Thymus (tissue), 11 donors: Measurements from ENCODE around the gene LILRB5. TPM values are rescaled to one million over a fixed set of nuclear protein-coding genes. Genes with fewer than 3 reads are reported as not detected.
"Not testable (repeated sequence)": the region's sequence is repeated elsewhere in the genome, so short reads cannot be mapped to it uniquely, and the experiment has no call there.

Source experiments
- DNase-seq, 9 donors: peaks; one replicate each; pipeline ENCODE4 v3.0.0-alpha.2; 2013; ENCODE audit warnings: low spot score in 9 of 9, low read depth in 6 of 9, missing footprints in 1 of 9
- H3K27ac ChIP-seq, 2 donors: one replicate each; pipeline ENCODE4 v1.5.1; 2013; ENCODE audit warnings: control low read depth in 1 of 2, low read depth in 1 of 2, low read length in 1 of 2, mild to moderate bottlenecking in 1 of 2, moderate library complexity in 1 of 2
- H3K27me3 ChIP-seq, 2 donors: one replicate each; pipeline ENCODE4 v1.5.1; 2013; ENCODE audit warnings: low read length in 1 of 2; ENCODE audit not compliant: control insufficient read depth in 2 of 2, insufficient read depth in 1 of 2
- H3K36me3 ChIP-seq, 2 donors: one replicate each; pipeline ENCODE4 v1.5.1; 2013; ENCODE audit warnings: low read length in 1 of 2, mild to moderate bottlenecking in 1 of 2, moderate library complexity in 1 of 2; ENCODE audit not compliant: control insufficient read depth in 2 of 2, insufficient read depth in 2 of 2
- H3K4me1 ChIP-seq, 2 donors: one replicate each; pipeline ENCODE4 v1.5.1; 2013; ENCODE audit warnings: low read length in 2 of 2; ENCODE audit not compliant: control insufficient read depth in 2 of 2, insufficient read depth in 2 of 2
- H3K4me3 ChIP-seq, 2 donors: one replicate each; pipeline ENCODE4 v1.5.1; 2013; ENCODE audit warnings: low read length in 2 of 2, control low read depth in 1 of 2, mild to moderate bottlenecking in 1 of 2
- H3K9me3 ChIP-seq, 2 donors: one replicate each; pipeline ENCODE4 v1.5.1; 2013; ENCODE audit warnings: low read length in 1 of 2, mild to moderate bottlenecking in 1 of 2; ENCODE audit not compliant: control insufficient read depth in 2 of 2, insufficient read depth in 1 of 2
- WGBS: extraction: QIAGEN DNeasy Blood & Tissue Kit; methylation state at CpG from one replicate; pipeline ENCODE4 v1.1.7; 2013; 5-methylcytosine and 5-hydroxymethylcytosine counted together
- polyA plus RNA-seq: library from polyadenylated mRNA; stranded (reverse); fragments of 200-250 nt; gene quantifications from one replicate; pipeline ENCODE4 v1.2.3, GENCODE V29; 2013
- total RNA-seq: library from RNA; stranded (reverse); fragments of 120-200 nt; gene quantifications from one replicate; pipeline ENCODE4 v1.2.4, GENCODE V29; 2013
- donor health status: healthy.

LILRB5 gene
- total and polyA plus RNA-seq, 2 donors = 1.3 to 8.3 TPM

GRCh38 chr19:54287456-54287855 is 30.4 kb upstream of the LILRB5 start:
- 96% methylated on average over 4 of the region's 4 CpGs for WGBS

GRCh38 chr19:54286283-54286682 is 29.2 kb upstream of the LILRB5 start:
- H3K27ac ChIP-seq, H3K9me3 ChIP-seq, DNase-seq, H3K36me3 ChIP-seq, H3K27me3 ChIP-seq, H3K4me3 ChIP-seq: not testable (repeated sequence)
- 24% methylated on average over 8 of the region's 10 CpGs for WGBS
- H3K4me1 ChIP-seq = peaks cover 9 to 36% of the 10 kb centered on the region in 2 donors

More at GRCh38 chr19:54287456-54287855, 30.4 kb upstream of the LILRB5 start:
- Histone ChIP-seq H3K36me3 (no peaks in the 10 kb centered on the region), H3K4me1 (peaks cover 9 to 32% of the 10 kb centered on the region in 2 donors), H3K4me3 (no peak overlapping the region), H3K27me3 (no peaks in the 10 kb centered on the region), H3K27ac (no peak overlapping the region), H3K9me3 (peaks cover 0 to 4% of the 10 kb centered on the region in 2 donors)
- DNase-seq = no peak

GRCh38 chr19:54285427-54286056 is 28.5 kb upstream of the LILRB5 start:
- peak in 1 of 9 donors; percentile 19 for DNase-seq
- H3K4me1 ChIP-seq = peaks cover 9 to 36% of the 10 kb centered on the region in 2 donors
- not testable (repeated sequence) for H3K36me3 ChIP-seq, H3K9me3 ChIP-seq, H3K4me3 ChIP-seq, H3K27me3 ChIP-seq
- 15% methylated on average over 11 of the region's 12 CpGs for WGBS
- H3K27ac ChIP-seq = peak overlapping the region in 1 of 2 donors; percentile 25

GRCh38 chr19:54282686-54283470 is 25.8 kb upstream of the LILRB5 start:
- WGBS = 31% methylated on average over 9 of the region's 9 CpGs
- Histone ChIP-seq H3K27ac (peak overlapping the region in 1 of 2 donors; percentile 26), H3K4me3 (no peak overlapping the region), H3K27me3 (peaks cover 0 to 16% of the 10 kb centered on the region in 2 donors), H3K36me3 (no peaks in the 10 kb centered on the region), H3K4me1 (peaks cover 9 to 36% of the 10 kb centered on the region in 2 donors), H3K9me3 (peaks cover 0 to 4% of the 10 kb centered on the region in 2 donors)
- peak in 1 of 9 donors; percentile 12 for DNase-seq

GRCh38 chr19:54281729-54282075 is 24.6 kb upstream of the LILRB5 start:
- WGBS = 82% methylated on average over 5 of the region's 5 CpGs
- not testable (repeated sequence) for H3K9me3 ChIP-seq, H3K4me3 ChIP-seq, DNase-seq, H3K27ac ChIP-seq, H3K36me3 ChIP-seq
- peaks cover 9 to 34% of the 10 kb centered on the region in 2 donors for H3K4me1 ChIP-seq
- peaks cover 0 to 16% of the 10 kb centered on the region in 2 donors for H3K27me3 ChIP-seq

- peaks cover 9 to 31% of the 10 kb centered on the region in 2 donors for H3K4me1 ChIP-seq
- WGBS = 52% methylated on average over 12 of the region's 12 CpGs
Observed at GRCh38 chr19:54281007-54281728, 24.1 kb upstream of the LILRB5 start, which contains the start of gene LILRB2. TSS of gene LILRB2 (minus strand) at chr19:54281110. CDS start at chr19:54280496, 614 bp downstream.

GRCh38 chr19:54280441-54280840 is 23.4 kb upstream of the LILRB5 start:
- H3K9me3 ChIP-seq, H3K27ac ChIP-seq, H3K36me3 ChIP-seq, H3K4me3 ChIP-seq, DNase-seq: not testable (repeated sequence)
- 25% methylated on average over 10 of the region's 10 CpGs for WGBS
- peaks cover 0 to 16% of the 10 kb centered on the region in 2 donors for H3K27me3 ChIP-seq
- peaks cover 9 to 25% of the 10 kb centered on the region in 2 donors for H3K4me1 ChIP-seq

More at GRCh38 chr19:54281007-54281728, 24.1 kb upstream of the LILRB5 start, which contains the start of gene LILRB2:
- H3K9me3 ChIP-seq = peaks cover 0 to 4% of the 10 kb centered on the region in 2 donors
- peaks cover 0 to 16% of the 10 kb centered on the region in 2 donors for H3K27me3 ChIP-seq
- H3K27ac ChIP-seq = no peak within 1 kb of the TSS
- no peaks in the 10 kb centered on the region for H3K36me3 ChIP-seq
- no peak for DNase-seq
- H3K4me3 ChIP-seq = no peak within 1 kb of the TSS

- Histone ChIP-seq H3K4me1 (peaks cover 5 to 21% of the 10 kb centered on the region in 2 donors), H3K27me3 (peaks cover 0 to 16% of the 10 kb centered on the region in 2 donors)
- not testable (repeated sequence) for DNase-seq, H3K27ac ChIP-seq, H3K4me3 ChIP-seq, H3K9me3 ChIP-seq, H3K36me3 ChIP-seq
- 31% methylated on average over 4 of the region's 4 CpGs for WGBS
Observed at GRCh38 chr19:54280025-54280424, 23.0 kb upstream of the LILRB5 start.
